Measurements from ENCODE around the gene MMP17. TPM values are rescaled to one million over a fixed set of nuclear protein-coding genes. Genes with fewer than 3 reads are reported as not detected.

The MMP17 gene
- total and polyA plus RNA-seq, 2 donors (not counting 3 experiments of a cell fraction or from before 2014, with no cell fraction given), result 3.6 to 10.8 TPM

DNA sequence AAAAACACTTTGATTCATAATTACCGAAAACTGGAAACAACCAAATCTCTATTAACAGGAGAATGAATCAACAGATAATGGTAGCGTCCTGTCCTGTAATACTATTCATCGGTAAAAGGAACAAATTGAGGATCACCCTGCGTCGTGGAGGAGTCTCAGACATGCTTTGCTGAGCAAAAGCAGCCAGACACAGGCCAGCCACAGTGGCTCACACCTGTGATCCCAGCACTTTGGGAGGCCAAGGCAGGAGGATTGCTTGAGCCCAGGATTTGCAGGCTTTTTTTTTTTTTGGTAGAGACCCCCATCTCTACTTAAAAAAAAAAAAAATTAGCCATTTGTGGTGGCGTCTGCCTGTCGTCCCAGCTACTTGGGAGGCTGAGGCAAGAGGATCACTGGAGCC, 34.1 kb upstream of the MMP17 start:
- H3K27ac ChIP-seq (ENCODE audit: insufficient read depth, low read depth, low read length), result no peak overlapping the region
- no peaks in the 10 kb centered on the region for H3K27me3 ChIP-seq (ENCODE audit: control insufficient read depth in 2 of 2, insufficient read depth in 2 of 2, low read length in 2 of 2)
- FAIRE-seq (no peak), DNase-seq (ENCODE audit: low read depth, low spot score) (no peak)
- POLR2A ChIA-PET, result no interaction called here
- CTCF ChIA-PET, result no interaction called here
- no peaks in the 10 kb centered on the region for H3K9me3 ChIP-seq (replicated peaks; ENCODE audit: control insufficient read depth, insufficient read depth, low read length)
- no peak for TF ChIP-seq JUN (IDR thresholded peaks at IDR 0.05; ENCODE audit: borderline replicate concordance, insufficient read depth, insufficient read length, low read depth)
- TF ChIP-seq EZH2 (IDR thresholded peaks at IDR 0.05; ENCODE audit: borderline replicate concordance, low read depth, low read length, severe bottlenecking), result no peak
- no peak for TF ChIP-seq POLR2AphosphoS5 (IDR thresholded peaks at IDR 0.05; ENCODE audit: insufficient read depth, low read depth, low read length)
- no peak for TF ChIP-seq GATA2 (IDR thresholded peaks at IDR 0.05; ENCODE audit: insufficient read depth, insufficient read length, low read depth, low read length)
- TF ChIP-seq, protein P1, sequence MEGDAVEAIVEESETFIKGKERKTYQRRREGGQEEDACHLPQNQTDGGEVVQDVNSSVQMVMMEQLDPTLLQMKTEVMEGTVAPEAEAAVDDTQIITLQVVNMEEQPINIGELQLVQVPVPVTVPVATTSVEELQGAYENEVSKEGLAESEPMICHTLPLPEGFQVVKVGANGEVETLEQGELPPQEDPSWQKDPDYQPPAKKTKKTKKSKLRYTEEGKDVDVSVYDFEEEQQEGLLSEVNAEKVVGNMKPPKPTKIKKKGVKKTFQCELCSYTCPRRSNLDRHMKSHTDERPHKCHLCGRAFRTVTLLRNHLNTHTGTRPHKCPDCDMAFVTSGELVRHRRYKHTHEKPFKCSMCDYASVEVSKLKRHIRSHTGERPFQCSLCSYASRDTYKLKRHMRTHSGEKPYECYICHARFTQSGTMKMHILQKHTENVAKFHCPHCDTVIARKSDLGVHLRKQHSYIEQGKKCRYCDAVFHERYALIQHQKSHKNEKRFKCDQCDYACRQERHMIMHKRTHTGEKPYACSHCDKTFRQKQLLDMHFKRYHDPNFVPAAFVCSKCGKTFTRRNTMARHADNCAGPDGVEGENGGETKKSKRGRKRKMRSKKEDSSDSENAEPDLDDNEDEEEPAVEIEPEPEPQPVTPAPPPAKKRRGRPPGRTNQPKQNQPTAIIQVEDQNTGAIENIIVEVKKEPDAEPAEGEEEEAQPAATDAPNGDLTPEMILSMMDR (IDR thresholded peaks at IDR 0.05; ENCODE audit: extremely low read depth in 1 of 2, insufficient read depth in 1 of 2, low read depth in 1 of 2, low read length in 2 of 2), result no peak
- TF ChIP-seq MYC (IDR thresholded peaks at IDR 0.05; ENCODE audit: low read depth, low read length), result no peak
- TF ChIP-seq FOS (IDR thresholded peaks at IDR 0.05; ENCODE audit: borderline replicate concordance, insufficient read depth, low read length), result no peak
- no peak for TF ChIP-seq POLR2A (IDR thresholded peaks at IDR 0.05; ENCODE audit: low read depth, low read length)
- TF ChIP-seq, protein P2, sequence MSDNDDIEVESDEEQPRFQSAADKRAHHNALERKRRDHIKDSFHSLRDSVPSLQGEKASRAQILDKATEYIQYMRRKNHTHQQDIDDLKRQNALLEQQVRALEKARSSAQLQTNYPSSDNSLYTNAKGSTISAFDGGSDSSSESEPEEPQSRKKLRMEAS (IDR thresholded peaks at IDR 0.05; ENCODE audit: insufficient read depth, insufficient read length), result no peak
- H3K36me3 ChIP-seq (ENCODE audit: control insufficient read depth in 2 of 2, extremely low read depth in 1 of 2, insufficient read depth in 2 of 2, low read length in 2 of 2), result peaks cover 6 to 9% of the 10 kb centered on the region in 2 experiments
- H2AFZ ChIP-seq (ENCODE audit: low read depth, low read length), result no peak overlapping the region
- H3K9me1 ChIP-seq (replicated peaks; ENCODE audit: control insufficient read depth, extremely low read depth, insufficient read depth, low read length), result no peaks in the 10 kb centered on the region
- no peak overlapping the region for H3K9ac ChIP-seq (replicated peaks; ENCODE audit: extremely low read depth, insufficient read depth, low read length)
- dilution Hi-C loops (cut with MboI; ENCODE audit: extremely low pct_ligation_motif_present, low sequenced_read_pairs) (no loop called here), intact Hi-C loops (cut with micrococcal nuclease) (no loop called here)
- H4K20me1 ChIP-seq (replicated peaks; ENCODE audit: control insufficient read depth, extremely low read depth, insufficient read depth, low read length), result no peaks in the 10 kb centered on the region
- no TSS peak for BruUV-seq (replicated peaks)
- no peaks in the 10 kb centered on the region for H3K4me1 ChIP-seq (ENCODE audit: control insufficient read depth, extremely low read depth, insufficient read depth, low read length)
- no peaks in the 10 kb centered on the region for H3K79me2 ChIP-seq (ENCODE audit: control insufficient read depth, insufficient read depth, low read length)
- H3K4me3 ChIP-seq (replicated peaks in 1 of 3; ENCODE audit: insufficient read depth in 1 of 3, low read depth in 1 of 3, low read length in 3 of 3), result no peak overlapping the region
- no peak overlapping the region for H3K4me2 ChIP-seq (ENCODE audit: insufficient read depth, low read length)
